HG02610 (cell line): ENCODE results near the gene CACNG3.

ENCODE experiments used
- ATAC-seq: cut with Tn5 transposase; IDR thresholded peaks from one replicate; pipeline ENCODE4 v1.9.1; 2021; ENCODE audit warnings: mild to moderate bottlenecking, moderate library complexity; ENCODE audit not compliant: unreplicated experiment

The CACNG3 gene

DNA sequence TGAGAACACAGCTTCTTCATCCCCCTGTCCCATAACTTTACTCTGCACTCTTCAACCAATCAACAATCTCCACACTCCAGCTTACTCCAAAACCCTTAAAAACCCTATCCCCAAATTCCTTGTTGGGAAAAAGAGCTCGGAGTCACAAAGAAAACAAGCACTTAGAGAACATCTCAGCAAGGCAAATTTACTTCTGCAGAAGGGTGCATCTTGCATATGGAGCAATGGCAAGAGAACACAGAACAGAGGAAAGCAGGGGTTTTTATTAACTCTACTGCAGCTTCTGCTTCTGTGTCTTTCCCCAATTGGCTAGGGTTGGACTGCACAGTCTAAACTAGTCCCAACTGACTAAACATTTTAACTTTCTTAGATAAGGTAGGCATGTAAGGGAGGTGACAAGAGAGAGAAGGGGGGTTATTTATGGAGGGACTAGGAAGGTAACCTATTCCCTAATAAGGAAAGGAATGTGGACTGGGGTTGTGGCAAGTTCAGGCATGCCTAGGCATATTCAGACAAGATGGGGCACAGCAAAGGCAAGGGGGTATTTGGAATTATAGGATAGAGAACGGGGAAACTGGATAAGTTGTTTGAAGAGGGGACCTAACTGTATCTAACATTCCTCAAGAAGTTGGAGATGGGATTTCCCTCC is 125.5 kb downstream of the CACNG3 start:
- ATAC-seq: no peak

DNA sequence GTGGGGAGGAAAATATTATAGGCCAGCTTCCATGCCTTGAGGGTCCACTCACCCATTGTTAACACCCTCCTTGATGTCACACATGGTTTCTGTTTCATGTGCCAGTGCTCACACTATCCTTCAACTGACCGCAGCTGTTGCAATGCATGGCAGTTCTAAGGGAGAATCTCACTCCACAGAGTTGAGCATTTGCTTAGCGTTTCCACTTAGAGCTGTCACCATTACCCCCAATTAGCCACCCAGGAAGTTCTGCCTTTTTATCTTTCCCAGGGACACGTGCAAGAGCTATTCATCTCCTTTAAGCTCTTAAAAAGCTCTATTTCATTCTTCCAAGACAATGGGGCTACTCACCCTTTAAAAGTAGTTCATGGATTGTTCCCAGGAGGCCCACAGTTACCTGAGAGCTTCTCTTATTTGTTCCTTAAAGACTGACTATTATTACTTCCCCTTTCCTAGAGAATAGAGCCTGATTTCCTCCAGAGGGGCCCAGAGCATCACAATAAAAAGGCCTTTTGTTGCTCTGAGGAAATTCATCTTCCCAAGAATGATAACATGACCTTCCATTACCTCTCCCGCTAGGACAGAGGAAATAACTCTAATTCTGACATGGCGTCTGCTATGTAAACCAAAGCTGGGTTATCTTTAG is 126.8 kb downstream of the CACNG3 start:
- ATAC-seq: no peak

DNA sequence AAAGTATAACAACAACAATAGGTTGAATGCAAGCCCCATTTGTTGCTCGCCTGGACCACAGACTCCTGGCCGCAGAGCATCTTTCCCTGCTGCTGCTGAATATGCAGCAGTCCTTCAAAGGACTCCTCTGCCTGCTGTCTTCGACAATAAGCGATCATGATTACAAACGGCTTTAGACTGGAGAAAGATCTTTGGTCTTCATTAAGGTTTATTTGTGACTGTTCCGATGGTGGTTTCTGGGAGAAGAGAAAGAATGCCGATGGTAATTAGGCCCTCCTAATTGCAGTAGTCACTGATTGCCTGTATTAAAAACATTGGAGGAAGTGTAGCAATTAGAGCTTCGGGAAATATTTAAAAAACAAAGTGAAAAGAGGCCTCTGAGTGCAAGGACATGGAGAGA is 138.2 kb downstream of the CACNG3 start:
- ATAC-seq: no peak

DNA sequence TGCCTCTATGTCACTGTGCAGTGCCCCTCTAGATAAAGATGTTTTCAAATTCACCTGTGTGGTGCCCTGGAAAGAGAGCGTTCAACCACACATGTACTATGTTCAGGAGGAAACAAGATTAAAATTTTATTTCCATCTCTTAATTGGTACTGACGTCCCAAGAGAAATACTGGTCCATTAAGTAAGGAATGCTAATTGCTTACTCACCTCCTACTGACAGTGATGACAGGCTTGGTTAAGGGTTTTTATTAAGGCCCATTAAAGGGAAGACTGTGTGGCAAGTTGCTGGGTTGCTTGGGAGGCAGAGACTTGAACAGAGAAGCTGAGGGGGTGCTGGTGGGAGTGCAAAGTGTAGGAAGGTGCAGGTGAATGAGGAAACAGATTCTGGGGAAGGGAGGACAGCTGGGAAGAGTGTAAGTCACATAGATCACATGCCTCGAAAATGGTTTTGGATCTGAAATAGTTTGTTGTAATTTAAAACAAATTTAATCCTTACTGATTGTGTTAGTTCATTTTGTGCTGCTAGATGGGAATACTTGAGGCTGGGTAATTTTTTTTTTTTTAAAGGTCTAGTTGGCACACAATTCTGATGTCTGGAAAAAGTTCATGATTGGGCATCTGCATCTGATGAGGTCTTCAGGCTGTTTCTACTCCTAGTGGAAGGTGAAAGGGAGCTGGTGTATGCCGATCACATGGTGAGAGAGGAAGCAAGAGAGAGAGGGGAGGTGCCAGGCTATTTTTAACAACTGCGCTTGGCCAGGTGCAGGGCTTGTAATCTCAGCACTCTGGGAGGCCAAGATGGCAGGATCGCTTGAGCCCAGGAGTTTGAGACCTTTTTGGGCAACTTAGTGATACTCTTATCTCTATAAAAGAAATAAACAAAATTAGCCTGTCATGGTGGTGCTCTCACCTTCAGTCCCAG is 140.5 kb downstream of the CACNG3 start:
- ATAC-seq: no peak

DNA sequence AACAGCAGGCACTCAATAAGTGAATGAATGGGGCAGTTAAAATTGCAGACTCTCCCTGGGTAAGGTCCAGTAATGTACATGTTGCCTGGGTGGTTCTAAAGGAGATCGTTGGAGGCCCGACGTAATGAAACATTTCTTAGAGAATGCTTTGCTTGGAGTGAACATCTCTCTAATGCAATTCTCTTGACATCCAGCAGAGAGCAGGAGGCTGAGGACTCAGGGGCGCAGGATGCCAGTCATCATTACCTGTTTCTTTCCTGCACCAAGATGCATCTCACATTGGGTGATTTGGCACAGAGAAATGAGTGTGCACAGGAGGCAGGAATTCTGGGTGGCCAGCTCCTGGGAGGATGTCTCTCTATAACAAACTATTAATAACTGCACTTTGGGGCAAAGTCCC is 152.9 kb downstream of the CACNG3 start:
- ATAC-seq: no peak
